Upper lobe of right lung (tissue), 1 donor: ENCODE measurements around the gene F8A3. TPM values are rescaled to one million over a fixed set of nuclear protein-coding genes. Genes with fewer than 3 reads are reported as not detected.
"Not testable (repeated sequence)": the region's sequence is repeated elsewhere in the genome, so short reads cannot be mapped to it uniquely, and the experiment has no call there.

ENCODE experiments used
- ATAC-seq: fragments of 200-7000 bp; cut with Tn5 transposase; one replicate; pipeline ENCODE4 v1.9.1; 2020; ENCODE audit warnings: mild to moderate bottlenecking, moderate library complexity
- DNase-seq: peaks from one replicate; pipeline ENCODE4 v3.0.0-alpha.2; 2020
- H3K27ac ChIP-seq: fragments of 200-600 bp; one replicate; pipeline ENCODE4 v1.8.0; 2022
- H3K27me3 ChIP-seq: fragments of 200-600 bp; one replicate; pipeline ENCODE4 v1.8.0; 2022; ENCODE audit warnings: mild to moderate bottlenecking
- H3K36me3 ChIP-seq: fragments of 200-600 bp; one replicate; pipeline ENCODE4 v1.8.0; 2022
- H3K4me1 ChIP-seq: fragments of 200-600 bp; one replicate; pipeline ENCODE4 v1.8.0; 2022
- H3K4me3 ChIP-seq: fragments of 200-600 bp; one replicate; pipeline ENCODE4 v1.8.0; 2022; ENCODE audit warnings: mild to moderate bottlenecking
- H3K9me3 ChIP-seq: fragments of 200-600 bp; one replicate; pipeline ENCODE4 v1.8.0; 2022
- CTCF ChIP-seq: fragments of 200-600 bp; IDR thresholded peaks from one replicate; pipeline ENCODE4 v1.8.0; 2022; ENCODE audit warnings: antibody characterized with exemption
- intact Hi-C: fragments of 100-400 bp; cut with DNase I; formaldehyde crosslinking; loops from one replicate; pipeline ENCODE4 v1.11.0; 2022
- long read RNA-seq: library from polyadenylated mRNA; unstranded; transcript quantifications from one replicate; pipeline ENCODE4 v2.0.0, GENCODE V29; 2021
- total RNA-seq: library from RNA; stranded (reverse); fragmentation: NEBNext Ultra II Directional; extraction: Animal tissue kit (Norgen Biotek cat#: 25700); gene quantifications from one replicate; pipeline ENCODE4 v1.2.1, GENCODE V29; 2021
- donor health status: DM: no; HTN: yes; CAD: no; lungs with severe emphysema.

F8A3 gene
- total RNA-seq = not detected
- long read RNA-seq, partial matches to known transcripts = 0 of 1 reads
- long read RNA-seq, other reads (novel, unspliced or antisense) = 0 of 1 reads

DNA sequence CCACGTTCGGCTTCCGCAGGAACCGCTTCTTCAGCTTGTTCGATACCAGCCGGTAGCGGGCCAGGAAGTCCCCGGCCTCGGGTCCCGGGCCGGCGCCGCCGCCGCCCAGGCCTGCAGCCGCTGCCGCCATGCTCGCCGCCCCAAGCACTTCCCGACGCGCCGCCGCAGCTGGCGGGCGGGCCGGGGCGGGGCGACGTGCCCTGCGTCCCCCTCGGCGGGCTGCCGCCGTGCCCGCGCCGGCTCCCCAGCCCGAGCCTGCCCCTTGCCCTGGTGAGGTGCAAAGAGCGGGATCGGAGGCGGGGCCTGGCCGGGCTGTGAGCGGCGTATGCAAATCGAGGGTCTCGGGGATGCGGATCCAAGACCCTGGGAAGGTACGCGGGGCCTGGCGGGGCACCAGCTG is at the start of gene F8A3:
Gene F8A3, minus strand, starts transcription at position 150 of the 400 bp plus-strand sequence. Its CDS starts 20 bp downstream, at position 130.
- peak; percentile 92 for ATAC-seq
- H3K4me3 ChIP-seq, H3K36me3 ChIP-seq, H3K27ac ChIP-seq, H3K27me3 ChIP-seq, H3K9me3 ChIP-seq, H3K4me1 ChIP-seq, intact Hi-C loops, DNase-seq: not testable (repeated sequence)

DNA sequence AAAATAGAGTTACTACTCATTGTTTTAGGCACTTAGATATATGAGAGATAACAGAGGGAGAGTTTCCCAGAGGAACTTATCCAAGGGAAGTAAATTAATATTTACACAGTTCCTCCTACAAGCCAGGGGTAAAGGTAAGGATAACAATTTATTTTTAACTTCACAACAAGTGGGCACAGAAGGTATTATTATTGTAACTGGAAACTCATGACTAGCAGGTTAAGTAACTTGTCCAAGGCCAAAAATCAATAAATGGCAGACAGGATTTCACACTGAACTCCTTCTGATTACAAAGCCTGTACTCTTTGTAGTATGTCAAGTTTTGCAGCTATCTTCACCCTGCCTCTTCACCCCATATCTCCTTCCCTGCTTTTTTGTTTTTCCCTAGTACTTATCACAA is 46.9 kb upstream of the F8A3 start:
- TF ChIP-seq CTCF = no peak
- DNase-seq = no peak
- H3K27ac ChIP-seq = no peak overlapping the region
- no peak for ATAC-seq
- no peaks in the 10 kb centered on the region for H3K27me3 ChIP-seq
- intact Hi-C loops = no loop called here
- no peaks in the 10 kb centered on the region for H3K36me3 ChIP-seq
- no peaks in the 10 kb centered on the region for H3K9me3 ChIP-seq
- H3K4me3 ChIP-seq = no peak overlapping the region
- H3K4me1 ChIP-seq = no peaks in the 10 kb centered on the region

- H3K27me3 ChIP-seq, intact Hi-C loops, H3K36me3 ChIP-seq, ATAC-seq, H3K27ac ChIP-seq, H3K9me3 ChIP-seq, DNase-seq, H3K4me1 ChIP-seq, H3K4me3 ChIP-seq: not testable (repeated sequence)
Measured at GRCh38 chrX:155495134-155495533, 36.7 kb upstream of the F8A3 start.

DNA sequence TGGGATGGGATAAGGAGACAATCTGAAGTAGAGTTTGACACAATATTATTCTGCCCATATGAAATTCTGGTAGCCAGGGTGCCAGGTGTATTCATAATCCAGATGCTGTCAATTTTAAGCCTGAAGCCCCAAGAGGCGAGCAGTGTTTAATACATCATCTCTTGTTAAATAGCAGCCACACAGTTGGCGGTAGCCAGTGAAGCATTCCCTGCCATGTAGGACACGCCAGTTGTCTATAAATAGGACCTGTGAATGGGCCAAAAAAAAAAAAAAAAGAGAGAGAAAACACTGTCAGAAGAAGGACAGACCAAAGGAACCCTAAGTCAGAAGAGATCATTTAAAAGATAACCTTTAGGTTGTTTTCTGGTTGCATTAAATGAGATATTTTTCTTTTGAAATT is 33.0 kb upstream of the F8A3 start:
- H3K9me3 ChIP-seq, H3K27me3 ChIP-seq, DNase-seq, H3K4me1 ChIP-seq, ATAC-seq, H3K36me3 ChIP-seq, H3K27ac ChIP-seq, intact Hi-C loops, H3K4me3 ChIP-seq: not testable (repeated sequence)

DNA sequence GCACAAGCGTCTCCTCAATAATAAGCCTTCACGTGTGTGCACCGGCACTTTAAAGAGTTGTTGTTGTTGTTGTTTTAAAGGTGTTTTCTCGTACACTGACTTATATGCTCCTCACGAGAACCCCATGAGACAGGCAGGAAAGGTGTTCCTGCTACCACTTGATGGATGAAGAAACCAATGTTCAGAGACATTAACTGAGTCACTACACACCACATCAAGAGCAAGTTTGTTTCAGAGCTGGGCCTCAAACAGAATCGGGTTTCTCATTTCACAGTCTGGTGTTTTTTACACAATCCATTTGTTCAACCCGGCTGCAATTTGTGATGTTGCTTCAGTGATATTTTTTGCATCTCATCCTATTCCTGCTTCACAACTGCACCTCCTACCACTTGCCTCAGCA is 18.7 kb upstream of the F8A3 start:
- H3K4me1 ChIP-seq, H3K9me3 ChIP-seq, H3K4me3 ChIP-seq, intact Hi-C loops, ATAC-seq, H3K36me3 ChIP-seq, H3K27me3 ChIP-seq, DNase-seq, H3K27ac ChIP-seq: not testable (repeated sequence)

GRCh38 chrX:155466269-155466938 is 8.0 kb upstream of the F8A3 start:
- H3K9me3 ChIP-seq, H3K4me1 ChIP-seq, DNase-seq, intact Hi-C loops, H3K27me3 ChIP-seq, H3K4me3 ChIP-seq, H3K36me3 ChIP-seq, H3K27ac ChIP-seq: not testable (repeated sequence)
- peak; percentile 76 for ATAC-seq

DNA sequence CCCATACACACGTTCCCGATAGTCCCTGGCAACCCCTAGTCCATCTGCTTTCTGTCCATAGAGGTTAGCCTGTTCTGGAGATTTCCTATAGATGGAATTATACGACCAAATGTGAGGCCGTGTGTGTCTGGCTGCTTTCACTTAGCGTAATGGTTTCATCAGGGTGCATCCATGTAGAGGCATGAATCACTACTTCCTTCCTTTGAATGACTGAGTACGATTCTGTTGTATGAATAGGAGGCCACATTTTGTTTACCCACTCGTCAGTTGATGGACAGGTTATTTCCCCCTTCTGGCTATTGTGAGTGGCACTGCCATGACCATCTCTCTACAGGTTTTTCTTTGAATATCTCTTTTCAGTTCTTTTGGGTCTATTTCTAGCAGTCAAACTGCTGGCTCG is 2.1 kb upstream of the F8A3 start:
- H3K4me1 ChIP-seq, intact Hi-C loops, H3K4me3 ChIP-seq, H3K27ac ChIP-seq, DNase-seq, H3K36me3 ChIP-seq, H3K9me3 ChIP-seq, H3K27me3 ChIP-seq: not testable (repeated sequence)
- peak; percentile 2 for ATAC-seq

- DNase-seq, H3K36me3 ChIP-seq, H3K4me1 ChIP-seq, intact Hi-C loops, H3K4me3 ChIP-seq, H3K27me3 ChIP-seq, H3K27ac ChIP-seq, H3K9me3 ChIP-seq: not testable (repeated sequence)
- ATAC-seq = peak; percentile 85
Measured at GRCh38 chrX:155457761-155458447, 516 bp downstream of the F8A3 start.

DNA sequence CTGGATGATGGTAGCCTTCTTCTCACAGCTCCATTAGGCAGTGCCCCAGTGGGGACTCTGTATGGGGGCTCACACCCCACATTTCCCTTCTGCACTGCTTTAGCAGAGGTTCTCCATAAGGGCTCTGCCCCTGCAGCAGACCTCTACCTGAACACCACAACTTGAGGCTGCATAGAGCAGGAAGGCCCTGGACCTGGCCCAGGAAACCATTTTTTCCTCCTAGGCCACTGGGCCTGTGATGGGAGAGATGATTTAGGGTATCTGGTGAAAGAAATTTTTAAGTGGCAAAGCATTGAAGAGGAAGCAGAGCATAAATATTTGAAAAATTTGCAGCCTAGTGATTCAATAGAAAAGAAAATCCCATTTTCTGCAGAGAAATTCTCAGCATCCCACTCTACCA is 17.3 kb downstream of the F8A3 start:
- Histone ChIP-seq H3K36me3 (no peaks in the 10 kb centered on the region), H3K27ac (no peak overlapping the region), H3K4me3 (no peak overlapping the region), H3K9me3 (no peaks in the 10 kb centered on the region), H3K27me3 (no peaks in the 10 kb centered on the region), H3K4me1 (no peaks in the 10 kb centered on the region)
- DNase-seq (no peak), ATAC-seq (no peak)
- no peak for TF ChIP-seq CTCF
- intact Hi-C loops = no loop called here
